ENCODE measurements around the gene FOXN4. TPM values are rescaled to one million over a fixed set of nuclear protein-coding genes. Genes with fewer than 3 reads are reported as not detected.

The FOXN4 gene
- total and polyA plus RNA-seq, 2 of the 13 experiments (the other 11 are each of a cell fraction or from before 2014, with no cell fraction given) = 0.11 TPM; not detected in 1

GRCh38 chr12:109307051-109307450, 2.0 kb downstream of the FOXN4 start (continued):
- 0 out of 2 replicates have a peak, but pooled peaks have one; percentile 18 for TF ChIP-seq IKZF5 (CRISPR knock-in tag; IDR thresholded peaks at IDR 0.05)
- no peak for TF ChIP-seq NFE2 (CRISPR knock-in tag; IDR thresholded peaks at IDR 0.05)
- TF ChIP-seq ZNF280D (CRISPR knock-in tag; IDR thresholded peaks at IDR 0.05) = no peak
- no peak for TF ChIP-seq ZNF30 (CRISPR knock-in tag; IDR thresholded peaks at IDR 0.05)
- TF ChIP-seq, protein P1, sequence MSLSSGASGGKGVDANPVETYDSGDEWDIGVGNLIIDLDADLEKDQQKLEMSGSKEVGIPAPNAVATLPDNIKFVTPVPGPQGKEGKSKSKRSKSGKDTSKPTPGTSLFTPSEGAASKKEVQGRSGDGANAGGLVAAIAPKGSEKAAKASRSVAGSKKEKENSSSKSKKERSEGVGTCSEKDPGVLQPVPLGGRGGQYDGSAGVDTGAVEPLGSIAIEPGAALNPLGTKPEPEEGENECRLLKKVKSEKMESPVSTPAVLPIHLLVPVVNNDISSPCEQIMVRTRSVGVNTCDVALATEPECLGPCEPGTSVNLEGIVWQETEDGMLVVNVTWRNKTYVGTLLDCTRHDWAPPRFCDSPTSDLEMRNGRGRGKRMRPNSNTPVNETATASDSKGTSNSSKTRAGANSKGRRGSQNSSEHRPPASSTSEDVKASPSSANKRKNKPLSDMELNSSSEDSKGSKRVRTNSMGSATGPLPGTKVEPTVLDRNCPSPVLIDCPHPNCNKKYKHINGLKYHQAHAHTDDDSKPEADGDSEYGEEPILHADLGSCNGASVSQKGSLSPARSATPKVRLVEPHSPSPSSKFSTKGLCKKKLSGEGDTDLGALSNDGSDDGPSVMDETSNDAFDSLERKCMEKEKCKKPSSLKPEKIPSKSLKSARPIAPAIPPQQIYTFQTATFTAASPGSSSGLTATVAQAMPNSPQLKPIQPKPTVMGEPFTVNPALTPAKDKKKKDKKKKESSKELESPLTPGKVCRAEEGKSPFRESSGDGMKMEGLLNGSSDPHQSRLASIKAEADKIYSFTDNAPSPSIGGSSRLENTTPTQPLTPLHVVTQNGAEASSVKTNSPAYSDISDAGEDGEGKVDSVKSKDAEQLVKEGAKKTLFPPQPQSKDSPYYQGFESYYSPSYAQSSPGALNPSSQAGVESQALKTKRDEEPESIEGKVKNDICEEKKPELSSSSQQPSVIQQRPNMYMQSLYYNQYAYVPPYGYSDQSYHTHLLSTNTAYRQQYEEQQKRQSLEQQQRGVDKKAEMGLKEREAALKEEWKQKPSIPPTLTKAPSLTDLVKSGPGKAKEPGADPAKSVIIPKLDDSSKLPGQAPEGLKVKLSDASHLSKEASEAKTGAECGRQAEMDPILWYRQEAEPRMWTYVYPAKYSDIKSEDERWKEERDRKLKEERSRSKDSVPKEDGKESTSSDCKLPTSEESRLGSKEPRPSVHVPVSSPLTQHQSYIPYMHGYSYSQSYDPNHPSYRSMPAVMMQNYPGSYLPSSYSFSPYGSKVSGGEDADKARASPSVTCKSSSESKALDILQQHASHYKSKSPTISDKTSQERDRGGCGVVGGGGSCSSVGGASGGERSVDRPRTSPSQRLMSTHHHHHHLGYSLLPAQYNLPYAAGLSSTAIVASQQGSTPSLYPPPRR (CRISPR knock-in tag; IDR thresholded peaks at IDR 0.05; ENCODE audit: borderline replicate concordance) = peak; percentile 53; the same call in 1 of the 2 replicates
- no peak for TF ChIP-seq HNRNPK (IDR thresholded peaks at IDR 0.05; ENCODE audit: low read depth, low read length, poor library complexity, severe bottlenecking)
- 0 out of 2 replicates have a peak, but pooled peaks have one; percentile 30 for TF ChIP-seq ZGPAT (CRISPR knock-in tag; IDR thresholded peaks at IDR 0.05)
- TF ChIP-seq MAZ (IDR thresholded peaks at IDR 0.05; ENCODE audit: borderline replicate concordance, low read depth, low read length) = no peak
- peak; percentile 73; the same call in 1 of the 2 replicates for TF ChIP-seq MAZ (CRISPR knock-in tag; IDR thresholded peaks at IDR 0.05; ENCODE audit: low read depth)
- no peak for TF ChIP-seq NONO (IDR thresholded peaks at IDR 0.05)
- 0 out of 2 replicates have a peak, but pooled peaks have one; percentile 31 for TF ChIP-seq NONO (CRISPR knock-in tag; conservative IDR thresholded peaks at IDR 0.05)
- 0 out of 4 replicates have a peak, but pooled peaks of 1 of the 2 experiments have one; percentile 29 for TF ChIP-seq ATF4 (CRISPR knock-in tag; IDR thresholded peaks at IDR 0.05)
- TF ChIP-seq, protein P2, sequence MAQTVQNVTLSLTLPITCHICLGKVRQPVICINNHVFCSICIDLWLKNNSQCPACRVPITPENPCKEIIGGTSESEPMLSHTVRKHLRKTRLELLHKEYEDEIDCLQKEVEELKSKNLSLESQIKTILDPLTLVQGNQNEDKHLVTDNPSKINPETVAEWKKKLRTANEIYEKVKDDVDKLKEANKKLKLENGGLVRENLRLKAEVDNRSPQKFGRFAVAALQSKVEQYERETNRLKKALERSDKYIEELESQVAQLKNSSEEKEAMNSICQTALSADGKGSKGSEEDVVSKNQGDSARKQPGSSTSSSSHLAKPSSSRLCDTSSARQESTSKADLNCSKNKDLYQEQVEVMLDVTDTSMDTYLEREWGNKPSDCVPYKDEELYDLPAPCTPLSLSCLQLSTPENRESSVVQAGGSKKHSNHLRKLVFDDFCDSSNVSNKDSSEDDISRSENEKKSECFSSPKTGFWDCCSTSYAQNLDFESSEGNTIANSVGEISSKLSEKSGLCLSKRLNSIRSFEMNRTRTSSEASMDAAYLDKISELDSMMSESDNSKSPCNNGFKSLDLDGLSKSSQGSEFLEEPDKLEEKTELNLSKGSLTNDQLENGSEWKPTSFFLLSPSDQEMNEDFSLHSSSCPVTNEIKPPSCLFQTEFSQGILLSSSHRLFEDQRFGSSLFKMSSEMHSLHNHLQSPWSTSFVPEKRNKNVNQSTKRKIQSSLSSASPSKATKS (CRISPR knock-in tag; IDR thresholded peaks at IDR 0.05) = no peak
- no peak for TF ChIP-seq ARNT (IDR thresholded peaks at IDR 0.05)
- peak; percentile 52 for TF ChIP-seq SAP130 (CRISPR knock-in tag; IDR thresholded peaks at IDR 0.05; ENCODE audit: low read depth)
- TF ChIP-seq KMT2A (CRISPR knock-in tag; IDR thresholded peaks at IDR 0.05) = no peak
